Stimulated activated CD4-positive, alpha-beta T cell treated with anti-CD3 and anti-CD28 coated beads, TNF-alpha, amount 100 ng/mL, for 4 hours (primary cell): Measurements from ENCODE around the gene KANSL3.

Source experiments
- DNase-seq, 3 experiments: peaks; one replicate each; pipeline ENCODE4 v3.0.0-alpha.2; 2020; ENCODE audit warnings: low read depth in 3 of 3

Gene KANSL3

GRCh38 chr2:96604104-96604503 is 34.0 kb downstream of the KANSL3 start:
- no peak for DNase-seq

- DNase-seq = no peak
These were observed 35.7 kb downstream of the KANSL3 start for GRCh38 chr2:96602330-96602823.

- no peak for DNase-seq
These were observed 36.5 kb downstream of the KANSL3 start for GRCh38 chr2:96601382-96602292.

- no peak for DNase-seq
These were observed 38.2 kb downstream of the KANSL3 start for GRCh38 chr2:96599941-96600340.

DNA sequence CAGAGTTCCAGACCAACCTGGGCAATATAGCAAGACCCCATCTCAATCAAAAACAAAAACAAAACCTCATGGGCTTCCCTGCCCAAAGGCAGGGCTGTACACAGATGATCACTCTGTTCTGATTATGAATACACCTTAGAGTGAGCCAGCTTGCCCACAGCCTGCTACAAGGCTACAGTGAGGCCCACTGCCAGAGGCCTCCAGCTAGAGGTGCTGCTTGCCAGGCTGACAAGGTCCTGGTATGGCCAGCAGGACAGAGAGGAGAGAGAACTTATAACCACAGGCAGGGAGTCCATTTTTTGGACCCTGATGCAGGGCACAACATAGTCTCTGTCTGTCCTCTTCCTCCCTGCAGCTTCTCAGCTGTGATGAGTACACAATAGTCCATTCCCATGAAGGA is 41.5 kb downstream of the KANSL3 start:
- no peak for DNase-seq

DNA sequence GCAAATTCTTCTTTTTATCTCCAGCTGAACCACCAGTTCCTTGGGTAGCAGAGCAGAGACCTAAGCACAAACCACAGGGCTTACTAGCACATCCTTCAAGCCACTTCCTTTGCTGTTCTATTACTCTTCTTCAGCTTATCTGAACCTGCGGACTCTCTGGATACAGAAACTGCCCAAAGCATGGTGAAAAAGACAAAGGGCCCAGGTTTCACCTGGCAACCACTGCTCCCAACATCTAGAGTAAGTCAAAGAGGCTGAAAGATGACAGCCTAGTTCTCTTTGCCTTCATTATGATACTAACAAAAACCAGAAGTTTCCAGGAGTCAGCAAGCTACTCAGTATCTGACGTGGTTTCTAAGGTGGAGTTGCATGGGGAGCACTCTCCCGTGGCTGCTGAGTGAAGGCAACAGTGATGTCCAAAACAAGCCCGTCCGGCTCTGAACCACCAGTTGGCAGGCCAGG is 43.4 kb downstream of the KANSL3 start:
- DNase-seq = no peak

GRCh38 chr2:96594282-96594681 is 43.8 kb downstream of the KANSL3 start:
- DNase-seq = no peak

DNA sequence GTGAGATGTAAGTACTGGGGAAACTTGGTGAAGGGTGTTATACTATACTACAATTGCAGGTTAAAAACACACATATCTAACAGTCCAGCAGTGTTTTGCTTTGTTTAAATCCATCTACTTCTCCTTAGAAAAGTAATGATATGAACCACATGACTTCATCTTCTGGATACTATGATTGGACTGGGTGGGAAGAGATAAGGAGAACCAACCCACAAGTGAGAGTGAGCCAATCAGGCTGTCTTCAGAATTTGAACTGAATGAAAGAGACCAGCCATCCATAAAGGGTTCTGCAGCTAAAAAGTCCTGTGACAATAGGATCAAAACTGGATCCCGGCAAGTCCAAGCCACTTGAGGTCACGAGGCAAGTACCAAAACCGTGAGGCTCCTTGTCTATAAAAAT is 46.6 kb downstream of the KANSL3 start:
- no peak for DNase-seq

DNA sequence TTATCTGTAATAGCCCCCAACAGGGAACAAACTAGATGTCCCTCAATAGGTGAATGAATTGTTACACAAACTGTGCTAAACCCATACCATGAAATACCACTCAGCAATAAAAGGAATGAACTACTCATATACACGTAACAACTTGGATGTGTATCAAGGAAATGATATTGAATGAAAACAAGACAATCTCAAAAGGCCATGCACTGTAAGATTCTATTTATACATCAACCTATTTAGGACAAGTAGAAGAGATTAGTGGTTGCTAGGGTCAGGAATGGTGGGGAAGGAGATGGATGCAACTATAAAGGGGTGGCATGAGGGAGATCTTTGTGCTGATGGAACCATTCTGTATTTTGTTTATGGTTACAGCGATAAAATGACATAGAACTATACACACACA is 47.1 kb downstream of the KANSL3 start:
- DNase-seq = no peak

GRCh38 chr2:96587843-96588242 is 50.3 kb downstream of the KANSL3 start:
- no peak for DNase-seq

DNA sequence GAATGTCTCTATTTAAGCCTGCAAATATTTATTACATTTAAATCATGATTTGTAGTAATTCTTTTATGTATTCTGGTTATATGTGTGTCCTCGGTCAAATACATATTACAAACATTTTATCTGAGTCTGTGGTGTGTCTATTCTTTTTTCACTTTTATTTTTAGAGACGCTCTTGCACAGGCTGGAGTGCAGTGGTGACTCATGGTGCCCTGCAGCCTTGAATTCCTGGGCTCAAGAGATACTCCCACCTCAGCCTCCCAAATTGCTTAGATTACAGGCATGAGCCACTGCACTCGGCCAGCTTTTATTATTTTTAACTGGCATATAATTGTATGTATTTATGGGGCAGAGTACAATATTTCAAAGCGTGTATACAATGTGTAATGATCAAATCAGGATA is 54.1 kb downstream of the KANSL3 start:
- no peak for DNase-seq

GRCh38 chr2:96580771-96581170 is 57.3 kb downstream of the KANSL3 start:
- no peak for DNase-seq

- no peak for DNase-seq
These were observed 58.7 kb downstream of the KANSL3 start for GRCh38 chr2:96579422-96579821.

DNA sequence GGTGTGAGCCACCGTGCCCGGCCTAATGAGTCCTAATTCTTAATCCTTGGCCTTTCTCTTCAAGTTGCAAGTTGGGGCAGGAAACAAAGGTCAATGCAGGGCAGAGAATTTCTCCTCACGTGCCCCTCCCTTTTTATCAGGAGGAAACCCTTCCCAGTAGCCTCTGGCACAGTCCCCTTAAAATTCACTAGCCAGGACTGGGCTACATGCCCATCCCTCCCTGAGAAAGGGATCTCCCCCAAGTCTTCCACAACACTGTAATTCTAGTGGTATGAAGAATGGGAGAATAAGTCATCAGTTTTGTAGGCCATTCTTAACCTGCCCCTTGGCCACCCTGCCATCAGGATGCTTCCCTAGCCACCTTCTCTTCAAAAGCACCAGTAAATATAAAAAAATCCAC is 59.4 kb downstream of the KANSL3 start:
- no peak for DNase-seq

DNA sequence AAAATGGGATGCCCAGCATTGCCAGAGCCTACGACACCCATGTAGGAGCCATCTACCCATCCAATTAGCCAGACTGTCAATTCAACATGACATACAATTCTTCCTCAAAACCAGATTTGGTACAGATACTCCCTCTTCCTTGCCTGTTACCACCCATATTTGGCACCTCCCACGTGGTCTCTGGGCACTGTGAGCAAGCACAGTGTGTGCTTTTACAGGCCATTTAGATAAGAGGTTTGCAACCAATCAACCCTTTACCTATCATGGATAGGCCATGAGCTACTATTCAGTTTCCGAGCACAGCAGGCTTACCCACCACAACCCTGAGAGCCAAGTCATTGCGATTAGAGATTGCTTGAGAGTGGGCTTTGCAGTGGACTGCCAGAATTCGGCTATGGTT is 60.6 kb downstream of the KANSL3 start:
- no peak for DNase-seq

- DNase-seq = no peak
These were observed 62.2 kb downstream of the KANSL3 start for GRCh38 chr2:96575785-96576456.

DNA sequence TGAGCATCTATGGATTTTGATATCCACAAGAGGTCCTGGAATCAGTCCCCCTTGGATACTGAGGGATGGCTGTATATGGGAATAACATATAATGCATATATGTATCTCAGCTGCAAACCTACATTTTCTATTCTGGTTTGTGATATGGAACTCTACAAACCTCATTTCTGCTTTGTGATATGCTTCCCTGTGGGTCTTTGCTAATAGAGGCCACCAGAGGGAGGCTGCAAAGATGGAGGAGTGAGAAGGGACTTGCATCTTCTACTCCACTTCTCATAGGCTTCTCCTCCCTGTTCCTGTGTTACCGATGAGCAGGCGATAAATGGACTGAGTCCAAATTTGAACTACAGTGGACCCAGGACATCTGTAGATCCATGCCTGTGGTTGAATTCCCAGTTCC is 63.7 kb downstream of the KANSL3 start:
- no peak for DNase-seq

GRCh38 chr2:96568094-96568493 is 70.0 kb downstream of the KANSL3 start:
- no peak for DNase-seq

DNA sequence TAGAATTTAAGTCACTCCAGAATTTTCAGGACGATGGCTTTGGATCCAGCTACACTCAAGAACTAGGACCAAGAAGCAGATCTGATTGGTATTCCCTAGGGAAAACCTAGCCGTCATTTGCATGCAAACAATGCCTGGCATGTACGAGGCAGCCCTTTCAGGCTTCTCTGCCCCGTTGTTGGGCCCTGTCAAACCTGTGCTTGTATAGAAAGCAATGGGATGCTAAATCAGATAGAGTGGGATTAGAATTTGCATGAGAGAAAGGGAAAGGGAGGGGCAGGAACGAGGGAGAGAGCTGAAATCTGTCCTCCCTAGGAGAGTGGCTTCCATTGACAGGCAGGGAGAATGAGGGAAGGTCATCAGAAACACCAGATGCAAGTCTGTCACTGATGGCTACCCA is 73.0 kb downstream of the KANSL3 start:
- no peak for DNase-seq

- no peak for DNase-seq
These were observed 73.5 kb downstream of the KANSL3 start for GRCh38 chr2:96564563-96564962.

GRCh38 chr2:96564026-96564425 is 74.1 kb downstream of the KANSL3 start:
- DNase-seq = no peak

GRCh38 chr2:96558485-96558884 is 79.6 kb downstream of the KANSL3 start:
- DNase-seq = no peak

- no peak for DNase-seq
These were observed 80.1 kb downstream of the KANSL3 start for GRCh38 chr2:96558061-96558460.
